Islet of Langerhans (tissue), 1 donor: ENCODE measurements around the gene PRR14L.
A peak's percentile ranks its signal among the peaks of the same experiment; 100 is the strongest.
"Not testable (repeated sequence)": the region's sequence is repeated elsewhere in the genome, so short reads cannot be mapped to it uniquely, and the experiment has no call there.

Experiments
- FAIRE-seq: peaks from one replicate; lab custom pipeline; 2011; peaks lifted over from hg19 to GRCh38; lab: Jason Lieb, UNC

Gene PRR14L

GRCh38 chr22:31739795-31740201 lies 10.1 kb downstream of the PRR14L start:
- peak; percentile 5 for FAIRE-seq

- FAIRE-seq, result no peak
Measured at GRCh38 chr22:31738566-31738965, 11.4 kb downstream of the PRR14L start.

- no peak for FAIRE-seq
Measured at GRCh38 chr22:31737932-31738331, 12.0 kb downstream of the PRR14L start.

GRCh38 chr22:31736458-31736857 lies 13.5 kb downstream of the PRR14L start:
- FAIRE-seq, result no peak

- FAIRE-seq, result no peak
Measured at GRCh38 chr22:31734512-31734911, 15.4 kb downstream of the PRR14L start.

GRCh38 chr22:31733580-31734079 lies 16.3 kb downstream of the PRR14L start:
- no peak for FAIRE-seq

GRCh38 chr22:31732089-31732829 lies 17.7 kb downstream of the PRR14L start:
- FAIRE-seq, result no peak

GRCh38 chr22:31730344-31730711 lies 19.6 kb downstream of the PRR14L start:
- FAIRE-seq, result no peak

GRCh38 chr22:31728857-31729256 lies 21.1 kb downstream of the PRR14L start:
- FAIRE-seq, result no peak

GRCh38 chr22:31726692-31727091 lies 23.2 kb downstream of the PRR14L start:
- FAIRE-seq, result no peak

GRCh38 chr22:31723723-31724122 lies 26.2 kb downstream of the PRR14L start:
- FAIRE-seq, result no peak

GRCh38 chr22:31719850-31720471 lies 30.0 kb downstream of the PRR14L start:
- FAIRE-seq, result no peak

- no peak for FAIRE-seq
Measured at GRCh38 chr22:31715147-31715778, 34.7 kb downstream of the PRR14L start.

- not testable (repeated sequence) for FAIRE-seq
Measured at GRCh38 chr22:31711226-31711625, 38.7 kb downstream of the PRR14L start.

- FAIRE-seq, result no peak
Measured at GRCh38 chr22:31707519-31707918, 42.4 kb downstream of the PRR14L start.

- FAIRE-seq, result no peak
Measured at GRCh38 chr22:31695423-31695822, 54.5 kb downstream of the PRR14L start.

- not testable (repeated sequence) for FAIRE-seq
Measured at GRCh38 chr22:31694046-31694445, 55.9 kb downstream of the PRR14L start.

- FAIRE-seq, result no peak
Measured at GRCh38 chr22:31692186-31692886, 57.6 kb downstream of the PRR14L start.

GRCh38 chr22:31691408-31691807 lies 58.5 kb downstream of the PRR14L start:
- no peak for FAIRE-seq

GRCh38 chr22:31683181-31684105 lies 66.5 kb downstream of the PRR14L start:
- FAIRE-seq, result no peak

- FAIRE-seq, result no peak
Measured at GRCh38 chr22:31682751-31683150, 67.2 kb downstream of the PRR14L start.
